ENCODE measurements around the gene SLC5A3. TPM values are rescaled to one million over a fixed set of nuclear protein-coding genes. Genes with fewer than 3 reads are reported as not detected.

The SLC5A3 gene
- total RNA-seq, 2 donors from 2014 or later = 37.6 to 39.8 TPM

- peak overlapping the region; percentile 93 to 99 for H3K4me3 Mint-ChIP-seq
- ATAC-seq (replicated peaks in 1 of 2) = no peak
Measured at GRCh38 chr21:34075091-34075425, 1.7 kb downstream of the SLC5A3 start.

GRCh38 chr21:34075760-34076660, 2.6 kb downstream of the SLC5A3 start:
- ATAC-seq (replicated peaks in 1 of 2) (no peak), DNase-seq (no peak)
- Mint-ChIP-seq H3K27me3 (ENCODE audit: low read depth) (no peaks in the 10 kb centered on the region), H3K9me3 (no peaks in the 10 kb centered on the region), H3K4me3 (peak overlapping the region; percentile 93 to 99), H3K27ac (peak overlapping the region; percentile 99), H3K36me3 (ENCODE audit: insufficient read depth in 2 of 2) (peaks cover 15 to 49% of the 10 kb centered on the region in 2 donors), H3K4me1 (ENCODE audit: low read depth) (peaks cover 72% of the 10 kb centered on the region)

More at GRCh38 chr21:34075091-34075425, 1.7 kb downstream of the SLC5A3 start:
- peaks cover 62% of the 10 kb centered on the region for H3K4me1 Mint-ChIP-seq (ENCODE audit: low read depth)
- no peaks in the 10 kb centered on the region for H3K9me3 Mint-ChIP-seq
- H3K27me3 Mint-ChIP-seq (ENCODE audit: low read depth) = no peaks in the 10 kb centered on the region
- DNase-seq = no peak
- peak overlapping the region; percentile 99 for H3K27ac Mint-ChIP-seq
- H3K36me3 Mint-ChIP-seq (ENCODE audit: insufficient read depth in 2 of 2) = peaks cover 12 to 41% of the 10 kb centered on the region in 2 donors

GRCh38 chr21:34076835-34077234, 3.5 kb downstream of the SLC5A3 start:
- Mint-ChIP-seq H3K9me3 (no peaks in the 10 kb centered on the region), H3K4me3 (peak overlapping the region; percentile 93 to 99), H3K4me1 (ENCODE audit: low read depth) (peaks cover 77% of the 10 kb centered on the region), H3K27ac (peak overlapping the region; percentile 99), H3K36me3 (ENCODE audit: insufficient read depth in 2 of 2) (peaks cover 15 to 50% of the 10 kb centered on the region in 2 donors), H3K27me3 (ENCODE audit: low read depth) (no peaks in the 10 kb centered on the region)
- no peak for ATAC-seq (replicated peaks in 1 of 2)
- DNase-seq = no peak

GRCh38 chr21:34077888-34078287, 4.5 kb downstream of the SLC5A3 start:
- peaks cover 17 to 54% of the 10 kb centered on the region in 2 donors for H3K36me3 Mint-ChIP-seq (ENCODE audit: insufficient read depth in 2 of 2)
- H3K4me3 Mint-ChIP-seq = peak overlapping the region; percentile 63 to 80
- no peak for ATAC-seq (replicated peaks in 1 of 2)

GRCh38 chr21:34078915-34079314, 5.5 kb downstream of the SLC5A3 start:
- Mint-ChIP-seq H3K4me3 (peak overlapping the region; percentile 63 to 80), H3K27ac (peak overlapping the region; percentile 89), H3K36me3 (ENCODE audit: insufficient read depth in 2 of 2) (peaks cover 20 to 61% of the 10 kb centered on the region in 2 donors), H3K9me3 (no peaks in the 10 kb centered on the region), H3K27me3 (ENCODE audit: low read depth) (no peaks in the 10 kb centered on the region), H3K4me1 (ENCODE audit: low read depth) (peaks cover 90% of the 10 kb centered on the region)
- DNase-seq (peak in 1 of 2 donors; percentile 24), ATAC-seq (replicated peaks in 1 of 2) (no peak)

More at GRCh38 chr21:34077888-34078287, 4.5 kb downstream of the SLC5A3 start:
- H3K27ac Mint-ChIP-seq = peak overlapping the region; percentile 89
- DNase-seq = no peak
- no peaks in the 10 kb centered on the region for H3K27me3 Mint-ChIP-seq (ENCODE audit: low read depth)
- H3K4me1 Mint-ChIP-seq (ENCODE audit: low read depth) = peaks cover 80% of the 10 kb centered on the region
- no peaks in the 10 kb centered on the region for H3K9me3 Mint-ChIP-seq

GRCh38 chr21:34080710-34081109, 7.3 kb downstream of the SLC5A3 start:
- Mint-ChIP-seq H3K27me3 (ENCODE audit: low read depth) (no peaks in the 10 kb centered on the region), H3K36me3 (ENCODE audit: insufficient read depth in 2 of 2) (peaks cover 12 to 56% of the 10 kb centered on the region in 2 donors), H3K27ac (peak overlapping the region; percentile 3), H3K4me1 (ENCODE audit: low read depth) (peaks cover 83% of the 10 kb centered on the region), H3K4me3 (peak overlapping the region in 1 of 2 donors; percentile 58), H3K9me3 (no peaks in the 10 kb centered on the region)
- DNase-seq = no peak
- ATAC-seq (replicated peaks in 1 of 2) = no peak

- peak overlapping the region; percentile 47 for H3K27ac Mint-ChIP-seq
Measured at GRCh38 chr21:34082769-34083168, 9.4 kb downstream of the SLC5A3 start.

GRCh38 chr21:34083357-34083756, 10.0 kb downstream of the SLC5A3 start:
- peak overlapping the region; percentile 63 to 64 for H3K4me3 Mint-ChIP-seq
- ATAC-seq (replicated peaks in 1 of 2) = peak; percentile 67 to 70

More at GRCh38 chr21:34082769-34083168, 9.4 kb downstream of the SLC5A3 start:
- peaks cover 10 to 43% of the 10 kb centered on the region in 2 donors for H3K36me3 Mint-ChIP-seq (ENCODE audit: insufficient read depth in 2 of 2)
- no peak for DNase-seq
- ATAC-seq (replicated peaks in 1 of 2) = no peak
- peaks cover 65% of the 10 kb centered on the region for H3K4me1 Mint-ChIP-seq (ENCODE audit: low read depth)
- H3K27me3 Mint-ChIP-seq (ENCODE audit: low read depth) = no peaks in the 10 kb centered on the region
- H3K4me3 Mint-ChIP-seq = peak overlapping the region; percentile 63 to 64
- no peaks in the 10 kb centered on the region for H3K9me3 Mint-ChIP-seq

GRCh38 chr21:34085129-34085528, 11.8 kb downstream of the SLC5A3 start:
- H3K27me3 Mint-ChIP-seq (ENCODE audit: low read depth) = no peaks in the 10 kb centered on the region
- no peaks in the 10 kb centered on the region for H3K9me3 Mint-ChIP-seq
- peak overlapping the region; percentile 13 to 69 for H3K4me3 Mint-ChIP-seq
- H3K4me1 Mint-ChIP-seq (ENCODE audit: low read depth) = peaks cover 43% of the 10 kb centered on the region
- peak overlapping the region; percentile 58 for H3K27ac Mint-ChIP-seq
- H3K36me3 Mint-ChIP-seq (ENCODE audit: insufficient read depth in 2 of 2) = peaks cover 10 to 32% of the 10 kb centered on the region in 2 donors
- DNase-seq (no peak), ATAC-seq (replicated peaks in 1 of 2) (peak; percentile 32 to 57)

More at GRCh38 chr21:34083357-34083756, 10.0 kb downstream of the SLC5A3 start:
- H3K27ac Mint-ChIP-seq = peak overlapping the region; percentile 47
- no peaks in the 10 kb centered on the region for H3K27me3 Mint-ChIP-seq (ENCODE audit: low read depth)
- DNase-seq = no peak
- H3K36me3 Mint-ChIP-seq (ENCODE audit: insufficient read depth in 2 of 2) = peaks cover 11 to 40% of the 10 kb centered on the region in 2 donors
- H3K4me1 Mint-ChIP-seq (ENCODE audit: low read depth) = peaks cover 59% of the 10 kb centered on the region
- no peaks in the 10 kb centered on the region for H3K9me3 Mint-ChIP-seq

- Mint-ChIP-seq H3K9me3 (no peaks in the 10 kb centered on the region), H3K4me3 (no peak overlapping the region), H3K27me3 (ENCODE audit: low read depth) (no peaks in the 10 kb centered on the region), H3K36me3 (ENCODE audit: insufficient read depth in 2 of 2) (peaks cover 7 to 23% of the 10 kb centered on the region in 2 donors), H3K4me1 (ENCODE audit: low read depth) (peaks cover 39% of the 10 kb centered on the region), H3K27ac (no peak overlapping the region)
- DNase-seq (peak in 1 of 2 donors; percentile 10), ATAC-seq (replicated peaks in 1 of 2) (peak; percentile 48 to 58)
Measured at GRCh38 chr21:34086887-34087306, 13.5 kb downstream of the SLC5A3 start.

- peaks cover 2 to 15% of the 10 kb centered on the region in 2 donors for H3K36me3 Mint-ChIP-seq (ENCODE audit: insufficient read depth in 2 of 2)
- peak overlapping the region; percentile 7 for H3K27ac Mint-ChIP-seq
- no peak overlapping the region for H3K4me3 Mint-ChIP-seq
- DNase-seq (no peak), ATAC-seq (replicated peaks in 1 of 2) (no peak)
- no peaks in the 10 kb centered on the region for H3K9me3 Mint-ChIP-seq
- peaks cover 38% of the 10 kb centered on the region for H3K4me1 Mint-ChIP-seq (ENCODE audit: low read depth)
- H3K27me3 Mint-ChIP-seq (ENCODE audit: low read depth) = no peaks in the 10 kb centered on the region
Measured at GRCh38 chr21:34088752-34089151, 15.4 kb downstream of the SLC5A3 start.

- Mint-ChIP-seq H3K27me3 (ENCODE audit: low read depth) (no peaks in the 10 kb centered on the region), H3K4me3 (peak overlapping the region in 1 of 2 donors; percentile 38), H3K27ac (peak overlapping the region; percentile 58), H3K4me1 (ENCODE audit: low read depth) (peaks cover 37% of the 10 kb centered on the region), H3K9me3 (no peaks in the 10 kb centered on the region), H3K36me3 (ENCODE audit: insufficient read depth in 2 of 2) (peaks cover 2 to 16% of the 10 kb centered on the region in 2 donors)
- DNase-seq (no peak), ATAC-seq (replicated peaks in 1 of 2) (no peak)
Measured at GRCh38 chr21:34091032-34091431, 17.7 kb downstream of the SLC5A3 start.

- ATAC-seq (replicated peaks in 1 of 2) (no peak), DNase-seq (no peak)
- Mint-ChIP-seq H3K4me3 (peak overlapping the region; percentile 12 to 38), H3K27me3 (ENCODE audit: low read depth) (no peaks in the 10 kb centered on the region), H3K36me3 (ENCODE audit: insufficient read depth in 2 of 2) (peaks cover 2 to 18% of the 10 kb centered on the region in 2 donors), H3K27ac (peak overlapping the region; percentile 58), H3K4me1 (ENCODE audit: low read depth) (peaks cover 38% of the 10 kb centered on the region), H3K9me3 (no peaks in the 10 kb centered on the region)
Measured at GRCh38 chr21:34091607-34092006, 18.2 kb downstream of the SLC5A3 start.

Data from activated T-cell treated with anti-CD3 and anti-CD28 coated beads, Interleukin-2, amount 50 U/mL, for 72 hours (primary cell).